Esophagus muscularis mucosa (tissue), 4 donors: ENCODE measurements around the gene FMR1NB. TPM values are rescaled to one million over a fixed set of nuclear protein-coding genes. Genes with fewer than 3 reads are reported as not detected.

ENCODE experiments used
- DNase-seq: peaks from one replicate; pipeline ENCODE4 v3.0.0-alpha.2; 2017; ENCODE audit errors: extremely low spot score
- H3K27ac ChIP-seq, 4 donors: fragments of 200-600 bp; sonication (generic); replicated peaks in 1 of 4; 1 replicate in 3 of 4; 2 replicates in 1 of 4; pipeline ENCODE4 v1.5.1; 2016 to 2019; ENCODE audit warnings: mild to moderate bottlenecking in 1 of 4
- H3K27me3 ChIP-seq, 4 donors: fragments of 200-600 bp; sonication (generic); one replicate each; pipeline versions ENCODE4 v1.5.1 to v1.6.0; 2016 to 2019
- H3K36me3 ChIP-seq, 4 donors: fragments of 200-600 bp; sonication (generic); one replicate each; pipeline ENCODE4 v1.5.1; 2016 to 2019
- H3K4me1 ChIP-seq, 4 donors: fragments of 200-600 bp; sonication (generic); one replicate each; pipeline ENCODE4 v1.5.1; 2016 to 2019
- H3K4me3 ChIP-seq, 4 donors: fragments of 200-600 bp; sonication (generic); 1 replicate in 2 of 4; 2 replicates in 2 of 4; pipeline ENCODE4 v1.5.1; 2016 to 2019; ENCODE audit warnings: mild to moderate bottlenecking in 4 of 4, moderate library complexity in 1 of 4
- H3K9me3 ChIP-seq, 4 donors: fragments of 200-600 bp; sonication (generic); 1 replicate in 3 of 4; 2 replicates in 1 of 4; pipeline ENCODE4 v1.5.1; 2016 to 2019
- CTCF ChIP-seq, 3 experiments: fragments of 200-600 bp in 2 of 3; fragments of 450-650 bp in 1 of 3; sonication (generic) in 2 of 3; IDR thresholded peaks; one replicate each; pipeline ENCODE4 v1.5.1; 2017 to 2019; ENCODE audit warnings: antibody characterized with exemption in 3 of 3, mild to moderate bottlenecking in 2 of 3, moderate library complexity in 1 of 3
- EP300 ChIP-seq: sonication (generic); formaldehyde crosslinking; IDR thresholded peaks from one replicate; pipeline ENCODE4 v1.6.1; 2017; ENCODE audit warnings: antibody characterized with exemption
- POLR2A ChIP-seq: fragments of 450-650 bp; IDR thresholded peaks from one replicate; pipeline ENCODE4 v1.6.1; 2017; ENCODE audit warnings: antibody characterized with exemption, moderate library complexity, mild to moderate bottlenecking, low read depth
- POLR2AphosphoS5 ChIP-seq, 2 donors: sonication (generic); formaldehyde crosslinking; IDR thresholded peaks; one replicate each; pipeline ENCODE4 v1.6.1; 2017; ENCODE audit warnings: antibody characterized with exemption in 2 of 2
- WGBS: methylation state at CpG from one replicate; pipeline ENCODE4 v1.1.5; 2018; 5-methylcytosine and 5-hydroxymethylcytosine counted together
- intact Hi-C: fragments of 100-400 bp; cut with DNase I; formaldehyde crosslinking; loops from one replicate; pipeline ENCODE4 v1.15.1; 2023
- small RNA-seq, 3 donors: library from RNA; depleted of rRNA; stranded (forward); fragments of <200 nt; gene quantifications; one replicate each; pipeline ENCODE3, GENCODE V24; 2016
- total RNA-seq, 4 donors: library from RNA; depleted of rRNA; stranded (reverse); fragments of >200 nt; gene quantifications; one replicate each; pipeline versions ENCODE4 v1.1.0 to v1.2.1, GENCODE V29; 2016

FMR1NB gene
- total RNA-seq, 4 donors from 2014 or later: not detected

GRCh38 chrX:148069759-148070503 is 88.8 kb downstream of the FMR1NB start:
- 66% methylated on average over 6 of the region's 6 CpGs for WGBS
- intact Hi-C loops: no loop called here
- TF ChIP-seq CTCF (IDR thresholded peaks at IDR 0.05): no peak
- no peak for TF ChIP-seq EP300
- no peak for TF ChIP-seq POLR2AphosphoS5 (IDR thresholded peaks at IDR 0.05)
- TF ChIP-seq POLR2A: no peak

GRCh38 chrX:148070504-148070877 is 89.4 kb downstream of the FMR1NB start:
- H3K4me1 ChIP-seq: no peaks in the 10 kb centered on the region
- no peak for TF ChIP-seq POLR2A
- TF ChIP-seq EP300: no peak
- TF ChIP-seq POLR2AphosphoS5 (IDR thresholded peaks at IDR 0.05): no peak
- no peak for TF ChIP-seq CTCF (IDR thresholded peaks at IDR 0.05)
- intact Hi-C loops: no loop called here
- no peak for DNase-seq
- no peaks in the 10 kb centered on the region for H3K9me3 ChIP-seq
- H3K27ac ChIP-seq: no peak overlapping the region
- H3K4me3 ChIP-seq: no peak overlapping the region
- no peaks in the 10 kb centered on the region for H3K36me3 ChIP-seq
- WGBS: 79% methylated on average over 1 of the region's 1 CpG
- H3K27me3 ChIP-seq: no peaks in the 10 kb centered on the region

More at GRCh38 chrX:148069759-148070503, 88.8 kb downstream of the FMR1NB start:
- Histone ChIP-seq H3K27me3 (no peaks in the 10 kb centered on the region), H3K27ac (no peak overlapping the region), H3K4me3 (no peak overlapping the region), H3K4me1 (no peaks in the 10 kb centered on the region), H3K36me3 (no peaks in the 10 kb centered on the region), H3K9me3 (no peaks in the 10 kb centered on the region)
- no peak for DNase-seq

Small RNA genes within 50 kb of the gene (small RNA-seq; reads per million reads assigned to genes)
- gene RNA5SP524: 0 reads per million in 3 donors

Other genes with a start within 250 kb of the FMR1NB start
- gene FMR1, start 69.4 kb upstream of the FMR1NB start, total RNA-seq: 10 to 100 TPM; 27.5 to 30.2 (median 28.2) TPM